DMS 273 (cell line): Measurements from ENCODE around the gene SCARB1.
A peak's percentile ranks its signal among the peaks of the same experiment; 100 is the strongest.

Experiments used
- DNase-seq: peaks from one replicate; lab custom pipeline; 2025; ENCODE audit not compliant: unreplicated experiment; lab: John Stamatoyannopoulos, UW

The SCARB1 gene

GRCh38 chr12:124865728-124866127, 2.1 kb upstream of the SCARB1 start:
- DNase-seq = no peak

- DNase-seq = no peak
Measured at GRCh38 chr12:124864326-124864752, 675 bp upstream of the SCARB1 start.

GRCh38 chr12:124862768-124863415, 772 bp downstream of the SCARB1 start:
- DNase-seq = peak; percentile 62

GRCh38 chr12:124861898-124862676, 1.6 kb downstream of the SCARB1 start:
- DNase-seq = no peak

- DNase-seq = peak; percentile 60
Measured at GRCh38 chr12:124861492-124861891, 2.2 kb downstream of the SCARB1 start.

GRCh38 chr12:124857921-124858461, 5.7 kb downstream of the SCARB1 start:
- DNase-seq = no peak

- no peak for DNase-seq
Measured at GRCh38 chr12:124856842-124857178, 6.9 kb downstream of the SCARB1 start.

GRCh38 chr12:124856132-124856841, 7.4 kb downstream of the SCARB1 start:
- no peak for DNase-seq

- DNase-seq = no peak
Measured at GRCh38 chr12:124855275-124855957, 8.2 kb downstream of the SCARB1 start.

GRCh38 chr12:124854637-124855184, 9.0 kb downstream of the SCARB1 start:
- DNase-seq = no peak

GRCh38 chr12:124853781-124854636, 9.7 kb downstream of the SCARB1 start:
- no peak for DNase-seq

GRCh38 chr12:124852911-124853427, 10.7 kb downstream of the SCARB1 start:
- no peak for DNase-seq

GRCh38 chr12:124852329-124852831, 11.3 kb downstream of the SCARB1 start:
- no peak for DNase-seq

- DNase-seq = no peak
Measured at GRCh38 chr12:124851342-124851741, 12.3 kb downstream of the SCARB1 start.

- DNase-seq = no peak
Measured at GRCh38 chr12:124849382-124849781, 14.3 kb downstream of the SCARB1 start.

GRCh38 chr12:124848621-124849380, 14.9 kb downstream of the SCARB1 start:
- no peak for DNase-seq

- no peak for DNase-seq
Measured at GRCh38 chr12:124847113-124848074, 16.3 kb downstream of the SCARB1 start.
